Esophagus muscularis mucosa (tissue), 3 donors: ENCODE data around the gene KRT7.

Source experiments
- CTCF ChIP-seq, 3 experiments: fragments of 200-600 bp in 2 of 3; fragments of 450-650 bp in 1 of 3; sonication (generic) in 2 of 3; IDR thresholded peaks; one replicate each; pipeline ENCODE4 v1.5.1; 2017 to 2019; ENCODE audit warnings: antibody characterized with exemption in 3 of 3, mild to moderate bottlenecking in 2 of 3, moderate library complexity in 1 of 3
- POLR2A ChIP-seq: fragments of 450-650 bp; IDR thresholded peaks from one replicate; pipeline ENCODE4 v1.6.1; 2017; ENCODE audit warnings: antibody characterized with exemption, moderate library complexity, mild to moderate bottlenecking, low read depth

GRCh38 chr12:52226446-52226845, 6.6 kb upstream of the KRT7 start:
- no peak for TF ChIP-seq CTCF (IDR thresholded peaks at IDR 0.05)
- no peak for TF ChIP-seq POLR2A
